GM23248 (cell line): ENCODE measurements around the gene NAE1. TPM values are rescaled to one million over a fixed set of nuclear protein-coding genes. Genes with fewer than 3 reads are reported as not detected.

Experiments used
- DNase-seq: peaks from one replicate; pipeline ENCODE4 v3.0.0-alpha.2; 2015
- H2AFZ ChIP-seq: fragments of 200-600 bp; sonication (generic); 2 replicates; pipeline ENCODE4 v1.6.1; 2016; ENCODE audit warnings: antibody characterized with exemption
- H3F3A ChIP-seq: fragments of 200-600 bp; sonication (generic); 2 replicates; pipeline ENCODE4 v1.6.1; 2016; ENCODE audit warnings: mild to moderate bottlenecking, antibody characterized with exemption, mixed run types; ENCODE audit not compliant: insufficient read depth
- H3K27ac ChIP-seq: fragments of 200-600 bp; sonication (generic); 2 replicates; pipeline ENCODE4 v1.5.1; 2016; ENCODE audit warnings: mild to moderate bottlenecking
- H3K27me3 ChIP-seq: fragments of 200-600 bp; sonication (generic); replicated peaks from 2 replicates; pipeline ENCODE4 v1.6.1; 2016; ENCODE audit warnings: mild to moderate bottlenecking; ENCODE audit not compliant: insufficient read depth
- H3K36me3 ChIP-seq: fragments of 200-600 bp; sonication (generic); 2 replicates; pipeline ENCODE4 v1.6.1; 2016; ENCODE audit warnings: low read depth, mild to moderate bottlenecking
- H3K4me1 ChIP-seq: fragments of 200-600 bp; sonication (generic); 2 replicates; pipeline ENCODE4 v1.6.1; 2016; ENCODE audit warnings: mild to moderate bottlenecking; ENCODE audit not compliant: insufficient read depth
- H3K4me2 ChIP-seq: fragments of 200-600 bp; sonication (generic); one replicate; pipeline ENCODE4 v1.6.1; 2016; ENCODE audit warnings: mild to moderate bottlenecking; ENCODE audit not compliant: unreplicated experiment
- H3K4me3 ChIP-seq: fragments of 200-600 bp; sonication (generic); 2 replicates; pipeline ENCODE4 v1.5.1; 2016; ENCODE audit warnings: mild to moderate bottlenecking
- H3K79me2 ChIP-seq: fragments of 200-600 bp; sonication (generic); 2 replicates; pipeline ENCODE4 v1.6.1; 2016; ENCODE audit warnings: mild to moderate bottlenecking; ENCODE audit not compliant: insufficient read depth
- H3K9ac ChIP-seq: fragments of 200-600 bp; sonication (generic); 2 replicates; pipeline ENCODE4 v1.6.1; 2016; ENCODE audit warnings: mild to moderate bottlenecking
- H3K9me2 ChIP-seq: fragments of 200-600 bp; sonication (generic); 2 replicates; pipeline ENCODE4 v1.6.1; 2016; ENCODE audit warnings: mixed run types, mild to moderate bottlenecking, moderate library complexity; ENCODE audit not compliant: insufficient read depth
- H3K9me3 ChIP-seq: fragments of 200-600 bp; sonication (generic); one replicate; pipeline ENCODE4 v1.6.1; 2017; ENCODE audit warnings: low read depth
- H4K20me1 ChIP-seq: fragments of 200-600 bp; sonication (generic); 2 replicates; pipeline ENCODE4 v1.6.0; 2016; ENCODE audit not compliant: insufficient read depth
- EZH2 ChIP-seq: fragments of 200-600 bp; sonication (generic); IDR thresholded peaks from 2 replicates; pipeline ENCODE4 v1.6.1; 2018; ENCODE audit warnings: antibody characterized with exemption, mild to moderate bottlenecking; ENCODE audit not compliant: insufficient read depth, poor library complexity, severe bottlenecking
- EZH2phosphoT487 ChIP-seq: fragments of 200-600 bp; sonication (generic); IDR thresholded peaks from 2 replicates; pipeline ENCODE4 v1.6.1; 2018; ENCODE audit warnings: antibody characterized with exemption, moderate library complexity, mild to moderate bottlenecking, low read depth; ENCODE audit not compliant: insufficient read depth
- WGBS, 2 experiments: methylation state at CpG; one replicate each; pipeline ENCODE4 v1.1.6; 2015 to 2017; ENCODE audit warnings: low lambda C conversion rate in 2 of 2, low coverage in 1 of 2; ENCODE audit errors: missing lambda C conversion rate in 2 of 2; 5-methylcytosine and 5-hydroxymethylcytosine counted together
- in situ Hi-C: fragments of 300-500 bp; cut with MboI; formaldehyde crosslinking; loops from 2 replicates; pipeline ENCODE4 v1.15.0; 2020
- polyA plus RNA-seq: library from polyadenylated mRNA; unstranded; fragments of >200 nt; fragmentation: Nextera tagmentation; extraction: Ambion mirVana; gene quantifications from 2 replicates; pipeline ENCODE4 v1.2.1, GENCODE V29; 2016
- total RNA-seq: library from RNA; depleted of rRNA; stranded (reverse); fragments of >200 nt; shearing (Covaris generic); gene quantifications from 2 replicates; pipeline ENCODE4 v1.2.3, GENCODE V29; 2014; rRNA removed

Gene NAE1
- total RNA-seq: 92.5 and 106 TPM in 2 replicates
- 86.3 and 90.1 TPM in 2 replicates for polyA plus RNA-seq

GRCh38 chr16:66830422-66831404 is at the start of gene NAE1:
Gene NAE1 (minus strand): TSS chr16:66830976. CDS start chr16:66830899, 77 bp downstream.
- no peaks in the 10 kb centered on the region for H4K20me1 ChIP-seq
- H3K36me3 ChIP-seq: peaks cover 18% of the 10 kb centered on the region
- H3K27me3 ChIP-seq: no peaks in the 10 kb centered on the region
- peaks cover 46% of the 10 kb centered on the region for H3K79me2 ChIP-seq
- H3K4me2 ChIP-seq: peak within 1 kb of the TSS; percentile 98
- 2% methylated on average over 70 to 82 of the region's 84 CpGs for WGBS, 2 experiments
- peak within 1 kb of the TSS; percentile 82 for H2AFZ ChIP-seq
- peaks cover 2% of the 10 kb centered on the region; the same call in 1 of the 2 replicates for H3F3A ChIP-seq
- H3K9me2 ChIP-seq: no peaks in the 10 kb centered on the region
- peak within 1 kb of the TSS; percentile 80 for H3K4me3 ChIP-seq
- in situ Hi-C loops: no loop called here
- peak within 1 kb of the TSS; percentile 64 for H3K27ac ChIP-seq
- peak; percentile 94 for DNase-seq
- H3K4me1 ChIP-seq: peaks cover 18% of the 10 kb centered on the region
- H3K9me3 ChIP-seq: no peaks in the 10 kb centered on the region
- H3K9ac ChIP-seq: peak within 1 kb of the TSS; percentile 94
- no peak for TF ChIP-seq EZH2
- no peak for TF ChIP-seq EZH2phosphoT487

GRCh38 chr16:66878067-66878466 is 47.3 kb upstream of the NAE1 start:
- DNase-seq: peak; percentile 46
- Histone ChIP-seq H3K4me3 (no peak overlapping the region), H3K27ac (no peak overlapping the region)

GRCh38 chr16:66874079-66874775 is 43.5 kb upstream of the NAE1 start:
- in situ Hi-C loops: loop anchor here (25.0 kb wide), 1 partner anchor 462 kb away; no protein-coding TSS in a partner anchor
- 90 to 95% methylated on average over 1 of the region's 1 CpG for WGBS, 2 experiments

More at GRCh38 chr16:66878067-66878466, 47.3 kb upstream of the NAE1 start:
- in situ Hi-C loops: no loop called here
- Histone ChIP-seq H4K20me1 (no peaks in the 10 kb centered on the region), H3K9ac (no peak overlapping the region), H3F3A (peaks cover 18% of the 10 kb centered on the region), H3K9me2 (no peaks in the 10 kb centered on the region), H3K27me3 (no peaks in the 10 kb centered on the region), H3K79me2 (peaks cover 15% of the 10 kb centered on the region), H3K9me3 (no peaks in the 10 kb centered on the region), H3K4me1 (peaks cover 12% of the 10 kb centered on the region), H2AFZ (no peak overlapping the region), H3K4me2 (no peak overlapping the region), H3K36me3 (no peaks in the 10 kb centered on the region)
- no peak for TF ChIP-seq EZH2
- TF ChIP-seq EZH2phosphoT487: no peak
- WGBS, 2 experiments: 54 to 61% methylated on average over 5 of the region's 5 CpGs

GRCh38 chr16:66873685-66874055 is 42.9 kb upstream of the NAE1 start:
- Histone ChIP-seq H3K9me3 (no peaks in the 10 kb centered on the region), H3K36me3 (no peaks in the 10 kb centered on the region), H3K9ac (no peak overlapping the region), H3K4me3 (no peak overlapping the region), H3K79me2 (no peaks in the 10 kb centered on the region), H3K4me2 (no peak overlapping the region), H3K4me1 (peaks cover 17% of the 10 kb centered on the region), H3F3A (peaks cover 22% of the 10 kb centered on the region), H3K27me3 (no peaks in the 10 kb centered on the region), H4K20me1 (no peaks in the 10 kb centered on the region), H2AFZ (no peak overlapping the region), H3K9me2 (no peaks in the 10 kb centered on the region), H3K27ac (no peak overlapping the region)
- DNase-seq: no peak
- TF ChIP-seq EZH2phosphoT487: no peak
- TF ChIP-seq EZH2: no peak
- in situ Hi-C loops: loop anchor here (25.0 kb wide), 1 partner anchor 461 kb away; no protein-coding TSS in a partner anchor

More at GRCh38 chr16:66874079-66874775, 43.5 kb upstream of the NAE1 start:
- H3K9me2 ChIP-seq: no peaks in the 10 kb centered on the region
- H4K20me1 ChIP-seq: no peaks in the 10 kb centered on the region
- H3K36me3 ChIP-seq: no peaks in the 10 kb centered on the region
- no peak overlapping the region for H3K9ac ChIP-seq
- H3K27ac ChIP-seq: peak overlapping the region; percentile 43
- peak overlapping the region; percentile 52; the same call in 1 of the 2 replicates for H2AFZ ChIP-seq
- TF ChIP-seq EZH2 (no peak), EZH2phosphoT487 (no peak)
- H3K27me3 ChIP-seq: no peaks in the 10 kb centered on the region
- no peak overlapping the region for H3K4me3 ChIP-seq
- H3K79me2 ChIP-seq: no peaks in the 10 kb centered on the region
- peak overlapping the region; percentile 36 for H3K4me2 ChIP-seq
- DNase-seq: peak; percentile 61
- peaks cover 17% of the 10 kb centered on the region for H3K4me1 ChIP-seq
- peaks cover 22% of the 10 kb centered on the region for H3F3A ChIP-seq
- no peaks in the 10 kb centered on the region for H3K9me3 ChIP-seq
